BE2C (cell line): ENCODE data around the gene IDUA.

Experiments used
- DNase-seq: peaks from one replicate; pipeline ENCODE4 v3.0.0-alpha.2; 2020
- H3K27me3 ChIP-seq: fragments of 250-450 bp; sonication (Bioruptor Pico); 2 replicates; pipeline ENCODE4 v1.5.1; 2020; ENCODE audit warnings: mild to moderate bottlenecking
- H3K36me3 ChIP-seq: fragments of 250-450 bp; sonication (Bioruptor Pico); 2 replicates; pipeline ENCODE4 v1.5.1; 2020; ENCODE audit warnings: mild to moderate bottlenecking
- H3K4me1 ChIP-seq: fragments of 250-450 bp; sonication (Bioruptor Pico); 2 replicates; pipeline ENCODE4 v1.5.1; 2020
- H3K4me3 ChIP-seq: 2 replicates; pipeline ENCODE4 v1.5.1; 2011; ENCODE audit warnings: low read depth, low read length
- H3K9me3 ChIP-seq: fragments of 250-450 bp; sonication (Bioruptor Pico); 2 replicates; pipeline ENCODE4 v1.5.1; 2020
- TF ChIP-seq, protein P1 (sequence below): IDR thresholded peaks from 2 replicates; pipeline ENCODE4 v1.5.1; 2012; ENCODE audit warnings: mild to moderate bottlenecking, low read depth, low read length

Gene IDUA

DNA sequence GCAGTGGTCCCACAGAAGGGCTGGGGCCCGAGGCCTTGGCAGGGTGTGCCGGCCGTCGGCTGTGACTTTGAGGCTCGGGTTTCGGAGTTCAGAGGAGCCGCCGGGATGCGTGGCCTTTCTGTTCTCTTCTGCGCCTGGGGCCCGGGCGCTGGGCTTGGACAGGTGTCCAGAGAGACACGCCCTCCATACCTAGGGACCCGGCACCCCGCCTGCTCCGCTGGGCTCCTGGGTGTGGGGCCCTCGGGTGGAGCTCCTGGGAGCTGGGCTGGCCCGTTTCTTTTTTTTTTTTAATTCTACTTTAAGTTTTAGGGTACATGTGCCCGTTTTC is 35.9 kb downstream of the IDUA start:
- TF ChIP-seq, protein P1, sequence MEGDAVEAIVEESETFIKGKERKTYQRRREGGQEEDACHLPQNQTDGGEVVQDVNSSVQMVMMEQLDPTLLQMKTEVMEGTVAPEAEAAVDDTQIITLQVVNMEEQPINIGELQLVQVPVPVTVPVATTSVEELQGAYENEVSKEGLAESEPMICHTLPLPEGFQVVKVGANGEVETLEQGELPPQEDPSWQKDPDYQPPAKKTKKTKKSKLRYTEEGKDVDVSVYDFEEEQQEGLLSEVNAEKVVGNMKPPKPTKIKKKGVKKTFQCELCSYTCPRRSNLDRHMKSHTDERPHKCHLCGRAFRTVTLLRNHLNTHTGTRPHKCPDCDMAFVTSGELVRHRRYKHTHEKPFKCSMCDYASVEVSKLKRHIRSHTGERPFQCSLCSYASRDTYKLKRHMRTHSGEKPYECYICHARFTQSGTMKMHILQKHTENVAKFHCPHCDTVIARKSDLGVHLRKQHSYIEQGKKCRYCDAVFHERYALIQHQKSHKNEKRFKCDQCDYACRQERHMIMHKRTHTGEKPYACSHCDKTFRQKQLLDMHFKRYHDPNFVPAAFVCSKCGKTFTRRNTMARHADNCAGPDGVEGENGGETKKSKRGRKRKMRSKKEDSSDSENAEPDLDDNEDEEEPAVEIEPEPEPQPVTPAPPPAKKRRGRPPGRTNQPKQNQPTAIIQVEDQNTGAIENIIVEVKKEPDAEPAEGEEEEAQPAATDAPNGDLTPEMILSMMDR: no peak
- no peak for DNase-seq
- Histone ChIP-seq H3K36me3 (no peaks in the 10 kb centered on the region), H3K4me1 (no peaks in the 10 kb centered on the region), H3K9me3 (no peaks in the 10 kb centered on the region), H3K27me3 (peaks cover 4% of the 10 kb centered on the region; the same call in 1 of the 2 replicates), H3K4me3 (no peak overlapping the region)

DNA sequence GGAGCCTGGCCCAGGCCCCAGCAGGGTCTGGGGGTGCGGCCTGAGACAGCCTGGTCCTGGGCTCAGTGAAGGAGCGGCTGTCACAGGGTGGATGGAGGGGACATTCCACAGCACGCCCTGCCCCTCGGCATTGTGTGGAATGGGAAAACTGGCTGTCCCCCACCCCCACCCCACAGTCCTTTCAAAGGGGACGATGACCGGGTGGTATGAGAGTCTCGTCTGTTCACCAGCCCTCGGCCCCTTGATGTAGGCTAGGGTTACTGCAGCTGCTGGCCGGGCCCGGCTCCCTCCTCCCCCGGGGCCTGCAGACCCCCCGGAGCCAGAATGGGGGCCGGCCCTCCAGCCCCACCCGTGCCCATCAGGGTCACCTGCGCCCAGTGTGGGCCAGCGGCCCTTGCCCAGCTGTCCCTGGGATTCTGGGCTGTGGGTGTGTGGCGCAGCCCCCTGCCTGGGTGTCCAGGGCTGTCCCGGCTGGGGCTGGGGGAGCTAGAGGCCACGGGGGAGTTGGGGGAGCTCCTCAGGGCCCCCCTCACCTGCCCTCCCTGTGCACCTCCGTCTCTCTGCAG is 36.3 kb downstream of the IDUA start:
- TF ChIP-seq, protein P1: no peak
- Histone ChIP-seq H3K27me3 (peaks cover 4% of the 10 kb centered on the region; the same call in 1 of the 2 replicates), H3K4me3 (no peak overlapping the region), H3K4me1 (no peaks in the 10 kb centered on the region), H3K9me3 (no peaks in the 10 kb centered on the region), H3K36me3 (no peaks in the 10 kb centered on the region)
- DNase-seq: no peak

DNA sequence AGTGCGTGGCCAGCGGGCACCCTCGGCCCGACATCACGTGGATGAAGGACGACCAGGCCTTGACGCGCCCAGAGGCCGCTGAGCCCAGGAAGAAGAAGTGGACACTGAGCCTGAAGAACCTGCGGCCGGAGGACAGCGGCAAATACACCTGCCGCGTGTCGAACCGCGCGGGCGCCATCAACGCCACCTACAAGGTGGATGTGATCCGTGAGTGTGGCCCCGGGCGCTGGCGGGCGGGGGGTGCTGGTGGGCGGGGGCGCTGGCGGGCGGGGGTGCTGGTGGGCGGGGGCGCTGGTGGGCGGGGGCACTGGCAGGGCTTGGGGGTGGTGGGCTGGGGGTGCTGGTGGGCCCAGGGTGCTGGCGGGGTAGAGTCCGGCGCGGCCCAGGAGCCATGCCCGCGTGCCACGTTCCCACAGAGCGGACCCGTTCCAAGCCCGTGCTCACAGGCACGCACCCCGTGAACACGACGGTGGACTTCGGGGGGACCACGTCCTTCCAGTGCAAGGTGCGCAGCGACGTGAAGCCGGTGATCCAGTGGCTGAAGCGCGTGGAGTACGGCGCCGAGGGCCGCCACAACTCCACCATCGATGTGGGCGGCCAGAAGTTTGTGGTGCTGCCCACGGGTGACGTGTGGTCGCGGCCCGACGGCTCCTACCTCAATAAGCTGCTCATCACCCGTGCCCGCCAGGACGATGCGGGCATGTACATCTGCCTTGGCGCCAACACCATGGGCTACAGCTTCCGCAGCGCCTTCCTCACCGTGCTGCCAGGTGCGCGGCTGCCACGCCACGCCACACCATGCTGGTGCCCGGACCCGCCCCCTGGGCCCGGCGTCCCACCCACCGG is 37.3 kb downstream of the IDUA start:
- Histone ChIP-seq H3K36me3 (no peaks in the 10 kb centered on the region), H3K27me3 (peaks cover 4% of the 10 kb centered on the region; the same call in 1 of the 2 replicates), H3K4me1 (no peaks in the 10 kb centered on the region), H3K4me3 (no peak overlapping the region), H3K9me3 (no peaks in the 10 kb centered on the region)
- DNase-seq: no peak
- TF ChIP-seq, protein P1: no peak

DNA sequence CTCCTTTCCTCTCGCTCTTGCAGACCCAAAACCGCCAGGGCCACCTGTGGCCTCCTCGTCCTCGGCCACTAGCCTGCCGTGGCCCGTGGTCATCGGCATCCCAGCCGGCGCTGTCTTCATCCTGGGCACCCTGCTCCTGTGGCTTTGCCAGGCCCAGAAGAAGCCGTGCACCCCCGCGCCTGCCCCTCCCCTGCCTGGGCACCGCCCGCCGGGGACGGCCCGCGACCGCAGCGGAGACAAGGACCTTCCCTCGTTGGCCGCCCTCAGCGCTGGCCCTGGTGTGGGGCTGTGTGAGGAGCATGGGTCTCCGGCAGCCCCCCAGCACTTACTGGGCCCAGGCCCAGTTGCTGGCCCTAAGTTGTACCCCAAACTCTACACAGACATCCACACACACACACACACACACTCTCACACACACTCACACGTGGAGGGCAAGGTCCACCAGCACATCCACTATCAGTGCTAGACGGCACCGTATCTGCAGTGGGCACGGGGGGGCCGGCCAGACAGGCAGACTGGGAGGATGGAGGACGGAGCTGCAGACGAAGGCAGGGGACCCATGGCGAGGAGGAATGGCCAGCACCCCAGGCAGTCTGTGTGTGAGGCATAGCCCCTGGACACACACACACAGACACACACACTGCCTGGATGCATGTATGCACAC is 38.2 kb downstream of the IDUA start:
- no peaks in the 10 kb centered on the region for H3K36me3 ChIP-seq
- no peaks in the 10 kb centered on the region for H3K4me1 ChIP-seq
- peaks cover 4% of the 10 kb centered on the region; the same call in 1 of the 2 replicates for H3K27me3 ChIP-seq
- DNase-seq: no peak
- TF ChIP-seq, protein P1: no peak
- H3K4me3 ChIP-seq: no peak overlapping the region
- H3K9me3 ChIP-seq: no peaks in the 10 kb centered on the region

DNA sequence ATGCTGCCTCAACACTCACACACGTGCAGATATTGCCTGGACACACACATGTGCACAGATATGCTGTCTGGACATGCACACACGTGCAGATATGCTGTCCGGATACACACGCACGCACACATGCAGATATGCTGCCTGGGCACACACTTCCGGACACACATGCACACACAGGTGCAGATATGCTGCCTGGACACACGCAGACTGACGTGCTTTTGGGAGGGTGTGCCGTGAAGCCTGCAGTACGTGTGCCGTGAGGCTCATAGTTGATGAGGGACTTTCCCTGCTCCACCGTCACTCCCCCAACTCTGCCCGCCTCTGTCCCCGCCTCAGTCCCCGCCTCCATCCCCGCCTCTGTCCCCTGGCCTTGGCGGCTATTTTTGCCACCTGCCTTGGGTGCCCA is 39.3 kb downstream of the IDUA start:
- Histone ChIP-seq H3K4me3 (no peak overlapping the region), H3K4me1 (no peaks in the 10 kb centered on the region)

More for the DNA sequence above, 39.3 kb downstream of the IDUA start:
- TF ChIP-seq, protein P1: no peak
- Histone ChIP-seq H3K9me3 (no peaks in the 10 kb centered on the region), H3K27me3 (peaks cover 4% of the 10 kb centered on the region; the same call in 1 of the 2 replicates), H3K36me3 (no peaks in the 10 kb centered on the region)
- peak; percentile 49 for DNase-seq
